GM21390 (cell line): Measurements from ENCODE around the gene DNAI2.

Source experiments
- ATAC-seq: cut with Tn5 transposase; IDR thresholded peaks from one replicate; pipeline ENCODE4 v1.9.1; 2021; ENCODE audit not compliant: unreplicated experiment

The DNAI2 gene

DNA sequence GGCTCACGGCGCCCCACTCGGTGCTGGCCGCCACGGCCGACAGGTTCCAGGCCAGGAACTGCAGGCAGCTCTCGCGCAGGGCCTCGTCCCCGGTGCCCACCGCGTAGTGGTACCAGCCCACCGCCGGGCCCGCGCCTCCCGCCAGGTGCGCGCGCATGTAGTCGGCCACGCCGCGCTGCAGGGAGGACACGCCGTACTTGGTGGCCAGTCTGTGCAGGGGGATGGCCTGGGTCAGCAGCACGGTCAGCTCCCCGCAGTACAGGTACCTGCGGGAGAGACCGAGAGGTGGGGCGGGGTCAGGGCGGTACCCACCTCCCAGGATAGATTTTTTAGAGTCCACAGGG lies 83.4 kb downstream of the DNAI2 start:
- ATAC-seq = no peak

DNA sequence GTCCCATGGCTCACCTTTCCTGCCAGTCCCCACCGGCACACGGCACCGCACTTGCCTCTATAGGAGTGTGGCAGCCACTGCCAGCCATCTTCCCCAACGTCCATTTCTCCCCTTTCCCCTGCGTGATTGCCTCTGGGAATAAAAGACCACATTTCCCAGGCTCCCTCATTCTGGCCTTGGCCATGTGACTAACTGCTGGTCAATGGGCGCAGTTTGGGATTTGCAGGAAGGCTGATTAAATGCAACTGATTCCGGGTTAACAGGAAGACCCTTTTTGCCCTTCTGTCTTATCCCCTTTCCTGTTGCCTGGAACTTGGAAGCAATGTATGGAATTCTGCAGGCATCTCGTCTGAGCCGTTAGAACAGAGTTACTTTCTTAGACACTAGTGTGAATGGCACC lies 84.7 kb downstream of the DNAI2 start:
- no peak for ATAC-seq

- no peak for ATAC-seq
These were observed 85.9 kb downstream of the DNAI2 start for GRCh38 chr17:74359916-74360315.

GRCh38 chr17:74360899-74361229 lies 86.8 kb downstream of the DNAI2 start:
- ATAC-seq = no peak

- no peak for ATAC-seq
These were observed 87.4 kb downstream of the DNAI2 start, which contains the start of gene BTBD17 for GRCh38 chr17:74361230-74362068. Gene BTBD17 (minus strand): TSS chr17:74361868. CDS start chr17:74361819, 49 bp downstream.

DNA sequence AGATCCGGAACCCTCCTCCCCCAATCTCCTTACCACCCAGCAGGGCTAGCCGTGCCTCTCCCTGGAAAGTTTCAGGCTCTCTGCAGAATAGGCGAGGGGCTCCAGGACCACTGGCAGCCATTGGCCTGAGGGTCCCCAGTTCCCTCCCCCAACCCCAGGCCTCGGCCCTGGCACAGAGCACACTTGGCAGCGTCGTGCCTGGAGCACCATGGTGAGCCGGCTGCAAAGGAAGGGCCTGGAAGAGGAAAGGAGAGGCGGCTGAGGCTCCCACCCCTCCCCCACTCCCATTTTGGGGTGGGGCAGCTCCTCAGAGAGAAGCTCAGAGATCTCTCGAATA lies 88.0 kb downstream of the DNAI2 start:
- no peak for ATAC-seq

DNA sequence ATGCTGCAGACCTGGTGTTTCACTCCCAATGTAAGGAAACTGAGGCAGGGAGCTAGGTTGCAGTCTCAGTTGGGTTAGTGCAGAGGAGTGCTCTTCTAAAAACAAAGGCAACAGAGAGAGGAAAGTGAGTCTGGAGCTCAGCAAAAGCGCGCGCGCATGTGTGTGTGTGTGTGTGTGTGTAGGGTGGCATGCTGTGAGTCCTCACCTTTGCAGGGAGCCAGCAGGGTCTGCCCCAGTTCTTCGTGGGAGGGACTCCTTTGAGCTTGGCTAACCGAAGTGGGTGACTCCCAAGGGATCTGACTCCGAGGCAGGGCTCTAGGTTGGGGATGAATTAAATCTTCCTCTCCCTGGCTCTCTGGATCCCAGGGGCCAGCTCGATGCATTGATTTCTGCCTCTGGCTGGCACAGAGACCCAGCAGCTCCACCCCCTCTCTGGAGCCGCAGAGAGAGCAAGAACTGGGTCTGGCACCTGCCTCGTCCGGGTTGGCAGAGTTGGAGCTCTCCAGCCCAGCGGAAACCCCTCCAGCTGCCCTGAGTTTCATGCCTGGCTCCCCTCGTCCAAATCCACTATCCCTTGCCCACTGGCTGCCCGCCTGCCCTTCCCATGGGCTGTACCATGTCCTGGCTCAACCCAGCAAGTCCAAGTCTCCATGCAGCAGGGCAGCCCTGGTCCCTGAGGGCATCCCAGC lies 88.9 kb downstream of the DNAI2 start:
- no peak for ATAC-seq
